ENCODE results near the gene MAPKBP1. TPM values are rescaled to one million over a fixed set of nuclear protein-coding genes. Genes with fewer than 3 reads are reported as not detected.
A peak's percentile ranks its signal among the peaks of the same experiment; 100 is the strongest.
"Not testable (repeated sequence)": the region's sequence is repeated elsewhere in the genome, so short reads cannot be mapped to it uniquely, and the experiment has no call there.

The MAPKBP1 gene, protein sequence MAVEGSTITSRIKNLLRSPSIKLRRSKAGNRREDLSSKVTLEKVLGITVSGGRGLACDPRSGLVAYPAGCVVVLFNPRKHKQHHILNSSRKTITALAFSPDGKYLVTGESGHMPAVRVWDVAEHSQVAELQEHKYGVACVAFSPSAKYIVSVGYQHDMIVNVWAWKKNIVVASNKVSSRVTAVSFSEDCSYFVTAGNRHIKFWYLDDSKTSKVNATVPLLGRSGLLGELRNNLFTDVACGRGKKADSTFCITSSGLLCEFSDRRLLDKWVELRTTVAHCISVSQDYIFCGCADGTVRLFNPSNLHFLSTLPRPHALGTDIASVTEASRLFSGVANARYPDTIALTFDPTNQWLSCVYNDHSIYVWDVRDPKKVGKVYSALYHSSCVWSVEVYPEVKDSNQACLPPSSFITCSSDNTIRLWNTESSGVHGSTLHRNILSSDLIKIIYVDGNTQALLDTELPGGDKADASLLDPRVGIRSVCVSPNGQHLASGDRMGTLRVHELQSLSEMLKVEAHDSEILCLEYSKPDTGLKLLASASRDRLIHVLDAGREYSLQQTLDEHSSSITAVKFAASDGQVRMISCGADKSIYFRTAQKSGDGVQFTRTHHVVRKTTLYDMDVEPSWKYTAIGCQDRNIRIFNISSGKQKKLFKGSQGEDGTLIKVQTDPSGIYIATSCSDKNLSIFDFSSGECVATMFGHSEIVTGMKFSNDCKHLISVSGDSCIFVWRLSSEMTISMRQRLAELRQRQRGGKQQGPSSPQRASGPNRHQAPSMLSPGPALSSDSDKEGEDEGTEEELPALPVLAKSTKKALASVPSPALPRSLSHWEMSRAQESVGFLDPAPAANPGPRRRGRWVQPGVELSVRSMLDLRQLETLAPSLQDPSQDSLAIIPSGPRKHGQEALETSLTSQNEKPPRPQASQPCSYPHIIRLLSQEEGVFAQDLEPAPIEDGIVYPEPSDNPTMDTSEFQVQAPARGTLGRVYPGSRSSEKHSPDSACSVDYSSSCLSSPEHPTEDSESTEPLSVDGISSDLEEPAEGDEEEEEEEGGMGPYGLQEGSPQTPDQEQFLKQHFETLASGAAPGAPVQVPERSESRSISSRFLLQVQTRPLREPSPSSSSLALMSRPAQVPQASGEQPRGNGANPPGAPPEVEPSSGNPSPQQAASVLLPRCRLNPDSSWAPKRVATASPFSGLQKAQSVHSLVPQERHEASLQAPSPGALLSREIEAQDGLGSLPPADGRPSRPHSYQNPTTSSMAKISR (N-terminal part only)
- total RNA-seq = 10 to 100 TPM; 16.1 to 19.0 TPM

DNA sequence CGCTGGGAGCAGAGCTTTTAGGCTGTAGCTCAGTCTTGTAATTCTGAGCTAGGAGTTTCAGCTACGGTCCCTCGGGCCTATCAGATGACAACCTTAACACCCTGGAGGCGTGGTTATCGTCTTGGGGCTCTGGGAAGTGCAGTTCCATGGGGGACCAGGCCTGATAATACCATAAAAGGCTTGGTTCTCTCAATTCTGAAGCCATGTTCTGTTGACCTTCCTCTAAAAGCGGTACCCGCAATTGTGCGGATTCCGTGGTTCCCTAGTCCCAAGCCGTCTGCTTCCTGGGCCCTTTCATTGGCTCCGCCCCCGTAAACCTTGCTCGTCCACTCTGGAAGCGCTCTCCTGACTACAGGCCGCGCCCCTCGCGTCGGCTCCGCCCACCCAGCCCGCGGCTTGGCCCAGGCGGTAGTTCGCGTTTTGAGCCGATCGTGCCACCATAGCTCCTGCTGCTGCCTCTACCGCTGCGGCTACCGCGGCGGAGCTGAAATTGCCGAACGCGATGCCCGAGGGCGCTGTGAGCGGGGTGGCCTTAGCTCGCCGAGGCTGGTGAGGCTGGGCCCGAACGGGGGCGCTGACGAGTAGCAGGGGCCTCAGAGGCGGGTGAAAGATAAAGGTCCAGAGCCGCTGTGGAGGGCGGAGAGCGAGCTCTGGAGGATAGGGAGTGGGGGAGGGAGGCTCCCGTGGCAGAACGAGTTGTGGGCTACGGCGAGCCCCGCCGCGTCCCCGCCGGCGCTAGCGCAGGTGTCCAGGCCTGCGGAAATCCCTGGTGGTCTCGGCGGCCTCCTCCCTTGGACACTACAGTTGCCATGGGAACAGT, at the start of gene MAPKBP1:
Gene MAPKBP1 (plus strand): TSS at position 423 of the 820 bp plus-strand sequence. CDS start 792 bp downstream, outside the sequence.
- Mint-ChIP-seq H3K27ac (peak within 1 kb of the TSS; percentile 84), H3K9me3 (ENCODE audit: low read depth) (no peaks in the 10 kb centered on the region), H3K4me3 (peak within 1 kb of the TSS; percentile 90), H3K27me3 (no peaks in the 10 kb centered on the region), H3K4me1 (peaks cover 56% of the 10 kb centered on the region), H3K36me3 (ENCODE audit: low read depth) (no peaks in the 10 kb centered on the region)
- CTCF ChIA-PET = interaction anchor here (0.6 to 8.3 kb wide), 46 partner anchors 9 to 1390 kb away, joined by 3 to 233 read pairs (median 4); partner anchors contain the start of genes JMJD7, RPAP1 and SPTBN5
- DNase-seq (peak; percentile 99), ATAC-seq (peak; percentile 88)
- POLR2A ChIA-PET = interaction anchor here (0.6 to 1.4 kb wide), 12 partner anchors 53 to 1079 kb away, joined by 3 to 11 read pairs (median 3); partner anchors contain the start of genes EHD4, ITPKA, NUSAP1 and OIP5
- intact Hi-C loops (cut with DNase I, micrococcal nuclease) = loop anchor here (1.0 to 5.0 kb wide), 19 partner anchors 37 to 658 kb away; partner anchors contain the start of genes JMJD7 (in 2 of the 2), GANC (in 1 of the 2), INO80 (in 1 of the 2) and ITPKA (in 1 of the 2)

DNA sequence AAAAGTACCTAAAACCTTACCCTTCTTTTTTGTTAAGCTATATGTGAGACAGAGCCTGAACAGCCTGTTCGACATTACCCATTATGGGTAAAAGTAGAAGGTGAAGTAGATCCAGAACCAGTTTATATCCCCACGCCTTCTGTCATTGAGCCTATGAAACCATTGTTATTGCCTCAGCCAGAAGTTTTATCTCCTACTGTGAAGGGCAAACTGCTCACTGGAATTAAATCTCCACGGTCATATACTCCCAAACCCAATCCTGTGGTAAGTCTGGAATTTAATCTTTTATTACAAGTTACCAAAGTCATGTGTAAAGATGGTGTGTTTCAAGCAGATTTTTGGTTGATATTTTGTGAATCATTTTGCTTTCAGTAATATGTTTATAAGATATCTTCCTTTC, 47.1 kb upstream of the MAPKBP1 start:
- DNase-seq = no peak
- peaks cover 5% of the 10 kb centered on the region for H3K4me1 Mint-ChIP-seq
- no peak overlapping the region for H3K4me3 Mint-ChIP-seq
- ATAC-seq = no peak
- POLR2A ChIA-PET = no interaction called here
- no peaks in the 10 kb centered on the region for H3K27me3 Mint-ChIP-seq
- peaks cover 8% of the 10 kb centered on the region for H3K36me3 Mint-ChIP-seq (ENCODE audit: low read depth)
- no peaks in the 10 kb centered on the region for H3K9me3 Mint-ChIP-seq (ENCODE audit: low read depth)
- no peak overlapping the region for H3K27ac Mint-ChIP-seq
- intact Hi-C loops (cut with DNase I, micrococcal nuclease) = no loop called here
- CTCF ChIA-PET = no interaction called here

DNA sequence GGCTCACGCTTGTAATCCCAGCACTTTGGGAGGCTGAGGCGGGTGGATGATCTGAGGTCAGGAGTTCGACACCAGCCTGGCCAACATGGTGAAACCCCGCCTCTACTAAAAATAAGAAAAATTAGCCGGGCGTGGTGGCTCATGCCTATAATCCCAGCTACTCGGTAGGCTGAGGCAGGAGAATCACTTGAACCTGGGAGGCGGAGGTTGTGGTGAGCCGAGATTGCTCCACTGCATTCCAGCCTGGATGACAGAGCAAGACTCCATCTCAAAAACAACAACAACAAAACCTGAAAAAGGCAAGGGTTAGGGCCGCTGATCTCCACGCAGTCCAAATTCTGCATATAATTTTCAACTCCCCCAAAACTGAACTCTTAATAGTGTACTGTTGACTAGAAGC, 46.2 kb upstream of the MAPKBP1 start:
- H3K27ac Mint-ChIP-seq; intact Hi-C loops (cut with DNase I, micrococcal nuclease); H3K4me3 Mint-ChIP-seq; POLR2A ChIA-PET; CTCF ChIA-PET; H3K27me3 Mint-ChIP-seq; H3K4me1 Mint-ChIP-seq; H3K9me3 Mint-ChIP-seq (ENCODE audit: low read depth); ATAC-seq; DNase-seq; H3K36me3 Mint-ChIP-seq (ENCODE audit: low read depth): not testable (repeated sequence)

GRCh38 chr15:41730543-41730942, 43.7 kb upstream of the MAPKBP1 start:
- intact Hi-C loops (cut with DNase I, micrococcal nuclease) = no loop called here
- DNase-seq = no peak
- no peaks in the 10 kb centered on the region for H3K4me1 Mint-ChIP-seq
- no peaks in the 10 kb centered on the region for H3K9me3 Mint-ChIP-seq (ENCODE audit: low read depth)
- H3K36me3 Mint-ChIP-seq (ENCODE audit: low read depth) = peaks cover 12% of the 10 kb centered on the region
- ChIA-PET POLR2A (no interaction called here), CTCF (interaction anchor here (1.1 kb wide), 1 partner anchor 43 kb away, joined by 4 read pairs; no protein-coding TSS in a partner anchor)
- ATAC-seq = no peak
- H3K27ac Mint-ChIP-seq = no peak overlapping the region
- H3K27me3 Mint-ChIP-seq = no peaks in the 10 kb centered on the region
- H3K4me3 Mint-ChIP-seq = no peak overlapping the region

GRCh38 chr15:41732483-41732882, 41.8 kb upstream of the MAPKBP1 start:
- H3K4me1 Mint-ChIP-seq = no peaks in the 10 kb centered on the region
- no peak overlapping the region for H3K4me3 Mint-ChIP-seq
- intact Hi-C loops (cut with DNase I, micrococcal nuclease) = no loop called here
- DNase-seq = no peak
- ATAC-seq = no peak
- ChIA-PET POLR2A (no interaction called here), CTCF (no interaction called here)
- peaks cover 18% of the 10 kb centered on the region for H3K36me3 Mint-ChIP-seq (ENCODE audit: low read depth)
- no peaks in the 10 kb centered on the region for H3K9me3 Mint-ChIP-seq (ENCODE audit: low read depth)
- no peaks in the 10 kb centered on the region for H3K27me3 Mint-ChIP-seq
- H3K27ac Mint-ChIP-seq = no peak overlapping the region

DNA sequence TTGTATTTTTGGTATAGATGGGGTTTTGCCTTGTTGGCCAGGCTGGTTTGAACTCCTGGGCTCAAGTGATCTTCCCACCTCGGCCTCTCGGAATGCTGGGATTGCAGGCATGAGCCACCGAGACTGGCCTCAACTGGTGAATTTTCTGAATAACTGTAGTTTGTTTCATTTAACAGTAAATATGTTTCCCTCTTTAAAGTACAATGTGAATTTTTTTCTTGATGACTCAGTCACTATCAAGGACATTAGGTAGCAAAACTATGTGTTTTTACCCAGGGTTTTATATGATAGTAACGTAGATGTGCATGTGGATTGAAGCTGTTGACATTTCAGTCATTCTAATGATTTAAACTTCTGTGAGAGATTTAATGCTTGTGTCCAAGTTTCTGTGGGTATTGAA, 40.2 kb upstream of the MAPKBP1 start:
- intact Hi-C loops (cut with DNase I, micrococcal nuclease) = no loop called here
- ATAC-seq (no peak), DNase-seq (no peak)
- no peak overlapping the region for H3K4me3 Mint-ChIP-seq
- H3K9me3 Mint-ChIP-seq (ENCODE audit: low read depth) = no peaks in the 10 kb centered on the region
- no peaks in the 10 kb centered on the region for H3K27me3 Mint-ChIP-seq
- no peaks in the 10 kb centered on the region for H3K4me1 Mint-ChIP-seq
- peaks cover 19% of the 10 kb centered on the region for H3K36me3 Mint-ChIP-seq (ENCODE audit: low read depth)
- POLR2A ChIA-PET = no interaction called here
- CTCF ChIA-PET = interaction anchor here (1.1 kb wide), 1 partner anchor 29 kb away, joined by 3 read pairs; no protein-coding TSS in a partner anchor
- H3K27ac Mint-ChIP-seq = no peak overlapping the region

GRCh38 chr15:41735046-41735445, 39.2 kb upstream of the MAPKBP1 start:
- Mint-ChIP-seq H3K27ac (no peak overlapping the region), H3K4me3 (no peak overlapping the region), H3K9me3 (ENCODE audit: low read depth) (no peaks in the 10 kb centered on the region), H3K36me3 (ENCODE audit: low read depth) (peaks cover 19% of the 10 kb centered on the region), H3K27me3 (no peaks in the 10 kb centered on the region), H3K4me1 (no peaks in the 10 kb centered on the region)
- ATAC-seq = no peak
- DNase-seq = no peak
- CTCF ChIA-PET = interaction anchor here (1.1 to 1.6 kb wide), 3 partner anchors 15 to 101 kb away, joined by 3 to 5 read pairs (median 4); partner anchors contain the start of gene MAPKBP1
- intact Hi-C loops (cut with DNase I, micrococcal nuclease) = no loop called here
- POLR2A ChIA-PET = interaction anchor here (0.6 kb wide), 1 partner anchor 1225 kb away, joined by 3 read pairs; no protein-coding TSS in a partner anchor

DNA sequence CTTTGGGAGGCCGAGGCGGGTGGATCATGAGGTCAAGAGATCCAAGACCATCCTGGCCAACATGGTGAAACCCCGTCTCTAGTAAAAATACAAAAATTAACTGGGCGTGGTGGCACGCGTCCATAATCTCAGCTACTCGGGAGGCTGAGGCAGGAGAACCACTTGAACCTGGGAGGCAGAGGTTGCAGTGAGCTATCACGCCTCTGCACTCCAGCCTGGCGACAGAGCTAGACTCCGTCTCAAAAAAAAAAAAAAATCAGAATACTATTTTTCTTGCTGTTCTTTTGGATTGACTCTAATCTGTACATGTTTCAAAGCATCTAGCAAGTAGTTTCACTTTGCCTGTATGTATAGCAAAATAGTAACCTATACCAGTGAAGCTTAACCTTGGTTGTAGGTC, 38.8 kb upstream of the MAPKBP1 start:
- H3K27ac Mint-ChIP-seq; intact Hi-C loops (cut with DNase I, micrococcal nuclease); DNase-seq; H3K4me1 Mint-ChIP-seq; H3K27me3 Mint-ChIP-seq; H3K4me3 Mint-ChIP-seq; ATAC-seq; H3K9me3 Mint-ChIP-seq (ENCODE audit: low read depth): not testable (repeated sequence)
- peaks cover 18% of the 10 kb centered on the region for H3K36me3 Mint-ChIP-seq (ENCODE audit: low read depth)
- CTCF ChIA-PET = interaction anchor here (1.1 to 1.6 kb wide), 3 partner anchors 15 to 102 kb away, joined by 3 to 5 read pairs (median 4); partner anchors contain the start of gene MAPKBP1
- POLR2A ChIA-PET = interaction anchor here (0.6 kb wide), 1 partner anchor 1224 kb away, joined by 3 read pairs; no protein-coding TSS in a partner anchor

GRCh38 chr15:41746802-41747201, 27.5 kb upstream of the MAPKBP1 start:
- intact Hi-C loops (cut with DNase I, micrococcal nuclease) = no loop called here
- DNase-seq (no peak), ATAC-seq (no peak)
- H3K27ac Mint-ChIP-seq = no peak overlapping the region
- H3K4me3 Mint-ChIP-seq = no peak overlapping the region
- peaks cover 2% of the 10 kb centered on the region for H3K4me1 Mint-ChIP-seq
- no peaks in the 10 kb centered on the region for H3K27me3 Mint-ChIP-seq
- POLR2A ChIA-PET = interaction anchor here (0.7 kb wide), 1 partner anchor 21 kb away, joined by 5 read pairs; no protein-coding TSS in a partner anchor
- CTCF ChIA-PET = interaction anchor here (0.6 to 1.8 kb wide), 6 partner anchors 27 to 281 kb away, joined by 3 to 8 read pairs (median 4); partner anchors contain the start of gene MAPKBP1
- peaks cover 7% of the 10 kb centered on the region for H3K36me3 Mint-ChIP-seq (ENCODE audit: low read depth)
- H3K9me3 Mint-ChIP-seq (ENCODE audit: low read depth) = no peaks in the 10 kb centered on the region

DNA sequence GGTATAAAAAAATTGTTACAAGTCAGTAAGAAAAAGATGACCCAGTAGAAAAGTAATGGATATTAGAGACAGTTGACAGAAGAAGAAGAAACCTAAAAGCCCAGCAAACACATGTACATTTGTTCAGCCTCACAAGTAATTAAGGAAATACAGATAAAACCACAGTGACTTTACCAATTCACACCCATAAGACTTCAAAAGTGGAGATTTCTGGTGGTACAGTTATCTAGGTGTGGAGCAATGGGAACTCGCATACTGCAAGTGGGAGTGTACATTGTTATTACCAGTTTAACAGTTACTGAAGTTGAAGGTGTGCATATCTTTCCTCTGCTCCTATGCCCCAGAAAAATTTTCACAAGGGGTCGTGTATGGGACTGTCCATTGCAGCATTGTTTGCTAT, 18.1 kb upstream of the MAPKBP1 start:
- no peaks in the 10 kb centered on the region for H3K4me1 Mint-ChIP-seq
- H3K27ac Mint-ChIP-seq = no peak overlapping the region
- H3K36me3 Mint-ChIP-seq (ENCODE audit: low read depth) = peaks cover 10% of the 10 kb centered on the region
- POLR2A ChIA-PET = no interaction called here
- H3K9me3 Mint-ChIP-seq (ENCODE audit: low read depth) = no peaks in the 10 kb centered on the region
- CTCF ChIA-PET = interaction anchor here (1.2 kb wide), 1 partner anchor 20 kb away, joined by 3 read pairs; no protein-coding TSS in a partner anchor
- DNase-seq = no peak
- no peak overlapping the region for H3K4me3 Mint-ChIP-seq
- intact Hi-C loops (cut with DNase I, micrococcal nuclease) = no loop called here
- ATAC-seq = no peak
- no peaks in the 10 kb centered on the region for H3K27me3 Mint-ChIP-seq

Measured in activated CD4-positive, alpha-beta T cell treated with anti-CD3 and anti-CD28 coated beads for 36 hours (primary cell).